ENCODE measurements around the gene GPATCH1. TPM values are rescaled to one million over a fixed set of nuclear protein-coding genes. Genes with fewer than 3 reads are reported as not detected.
A peak's percentile ranks its signal among the peaks of the same experiment; 100 is the strongest.
"Not testable (repeated sequence)": the region's sequence is repeated elsewhere in the genome, so short reads cannot be mapped to it uniquely, and the experiment has no call there.

GPATCH1 gene
- total RNA-seq, 1 experiment from 2014 or later = 16.1 TPM

GRCh38 chr19:33125929-33126388 is 45.0 kb downstream of the GPATCH1 start:
- peak in 1 of 2 experiments; percentile 66 for DNase-seq
- H3K27me3 ChIP-seq (replicated peaks; ENCODE audit: control insufficient read depth, insufficient read depth, low read length) = no peaks in the 10 kb centered on the region
- POLR2A ChIA-PET = no interaction called here
- H3K9me3 Mint-ChIP-seq (ENCODE audit: unreplicated experiment) = no peaks in the 10 kb centered on the region
- intact Hi-C loops (cut with micrococcal nuclease; ENCODE audit: unreplicated experiment) = loop anchor here (1.0 to 5.0 kb wide), 4 partner anchors 51 to 281 kb away; no protein-coding TSS in a partner anchor
- BruUV-seq (replicated peaks) = no TSS peak
- TF ChIP-seq CTCF (IDR thresholded peaks at IDR 0.05; ENCODE audit: insufficient read depth in 1 of 2, low read depth in 1 of 2, low read length in 1 of 2, severe bottlenecking in 1 of 2, unreplicated experiment in 1 of 2) = peak; percentile 88 to 91
- H3K36me3 ChIP-seq (ENCODE audit: control insufficient read depth, insufficient read depth, low read length) = no peaks in the 10 kb centered on the region; the same call in 1 of the 2 replicates
- peaks cover 8% of the 10 kb centered on the region for H3K4me1 ChIP-seq
- peaks cover 83% of the 10 kb centered on the region for H3K36me3 Mint-ChIP-seq (ENCODE audit: insufficient read depth, unreplicated experiment)
- H3K9me3 ChIP-seq = no peaks in the 10 kb centered on the region
- no peak overlapping the region for H3K4me3 ChIP-seq (ENCODE audit: low read depth, low read length)
- H3K27ac Mint-ChIP-seq (ENCODE audit: unreplicated experiment) = no peak overlapping the region
- no peak overlapping the region for H3K4me3 Mint-ChIP-seq (ENCODE audit: unreplicated experiment)
- H3K27me3 Mint-ChIP-seq (ENCODE audit: insufficient read depth, unreplicated experiment) = no peaks in the 10 kb centered on the region
- peaks cover 10% of the 10 kb centered on the region for H3K4me1 Mint-ChIP-seq (ENCODE audit: low read depth, unreplicated experiment)
- CTCF ChIA-PET = interaction anchor here (2.2 kb wide), 1 partner anchor 58 kb away, joined by 17 read pairs; no protein-coding TSS in a partner anchor

- H3K27me3 ChIP-seq (replicated peaks; ENCODE audit: control insufficient read depth, insufficient read depth, low read length); H3K4me1 Mint-ChIP-seq (ENCODE audit: low read depth, unreplicated experiment); H3K4me1 ChIP-seq; DNase-seq; H3K27me3 Mint-ChIP-seq (ENCODE audit: insufficient read depth, unreplicated experiment); BruUV-seq (replicated peaks); H3K9me3 ChIP-seq; H3K4me3 ChIP-seq (ENCODE audit: low read depth, low read length); H3K27ac Mint-ChIP-seq (ENCODE audit: unreplicated experiment); H3K36me3 ChIP-seq (ENCODE audit: control insufficient read depth, insufficient read depth, low read length); H3K4me3 Mint-ChIP-seq (ENCODE audit: unreplicated experiment); H3K9me3 Mint-ChIP-seq (ENCODE audit: unreplicated experiment); POLR2A ChIA-PET: not testable (repeated sequence)
- intact Hi-C loops (cut with micrococcal nuclease; ENCODE audit: unreplicated experiment) = loop anchor here (1.0 to 5.0 kb wide), 4 partner anchors 50 to 281 kb away; no protein-coding TSS in a partner anchor
- H3K36me3 Mint-ChIP-seq (ENCODE audit: insufficient read depth, unreplicated experiment) = peaks cover 84% of the 10 kb centered on the region
- CTCF ChIA-PET = interaction anchor here (1.2 kb wide), 1 partner anchor 49 kb away, joined by 3 read pairs; no protein-coding TSS in a partner anchor
Observed at GRCh38 chr19:33126712-33127111, 45.7 kb downstream of the GPATCH1 start.

- peaks cover 2% of the 10 kb centered on the region for H3K36me3 ChIP-seq (ENCODE audit: control insufficient read depth, insufficient read depth, low read length)
- 0 out of 2 replicates have a peak, but pooled peaks cover under 1% of the 10 kb centered on the region for H3K4me1 ChIP-seq
- CTCF ChIA-PET = interaction anchor here (0.7 kb wide), 1 partner anchor 186 kb away, joined by 4 read pairs; no protein-coding TSS in a partner anchor
- H3K9me3 ChIP-seq = no peaks in the 10 kb centered on the region
- TF ChIP-seq CTCF (IDR thresholded peaks at IDR 0.05; ENCODE audit: insufficient read depth in 1 of 2, low read depth in 1 of 2, low read length in 1 of 2, severe bottlenecking in 1 of 2, unreplicated experiment in 1 of 2) = no peak
- no TSS peak for BruUV-seq (replicated peaks)
- no peaks in the 10 kb centered on the region for H3K27me3 Mint-ChIP-seq (ENCODE audit: insufficient read depth, unreplicated experiment)
- POLR2A ChIA-PET = no interaction called here
- H3K4me1 Mint-ChIP-seq (ENCODE audit: low read depth, unreplicated experiment) = peaks cover 4% of the 10 kb centered on the region
- peaks cover 62% of the 10 kb centered on the region for H3K36me3 Mint-ChIP-seq (ENCODE audit: insufficient read depth, unreplicated experiment)
- intact Hi-C loops (cut with micrococcal nuclease; ENCODE audit: unreplicated experiment) = loop anchor here (5.0 kb wide), 1 partner anchor 277 kb away; no protein-coding TSS in a partner anchor
- H3K9me3 Mint-ChIP-seq (ENCODE audit: unreplicated experiment) = no peaks in the 10 kb centered on the region
- H3K4me3 Mint-ChIP-seq (ENCODE audit: unreplicated experiment) = no peak overlapping the region
- H3K27ac Mint-ChIP-seq (ENCODE audit: unreplicated experiment) = no peak overlapping the region
- no peaks in the 10 kb centered on the region for H3K27me3 ChIP-seq (replicated peaks; ENCODE audit: control insufficient read depth, insufficient read depth, low read length)
- no peak for DNase-seq
- no peak overlapping the region for H3K4me3 ChIP-seq (ENCODE audit: low read depth, low read length)
Observed at GRCh38 chr19:33129901-33130300, 48.9 kb downstream of the GPATCH1 start.
